ENCODE measurements around the gene CNDP1.

DNA sequence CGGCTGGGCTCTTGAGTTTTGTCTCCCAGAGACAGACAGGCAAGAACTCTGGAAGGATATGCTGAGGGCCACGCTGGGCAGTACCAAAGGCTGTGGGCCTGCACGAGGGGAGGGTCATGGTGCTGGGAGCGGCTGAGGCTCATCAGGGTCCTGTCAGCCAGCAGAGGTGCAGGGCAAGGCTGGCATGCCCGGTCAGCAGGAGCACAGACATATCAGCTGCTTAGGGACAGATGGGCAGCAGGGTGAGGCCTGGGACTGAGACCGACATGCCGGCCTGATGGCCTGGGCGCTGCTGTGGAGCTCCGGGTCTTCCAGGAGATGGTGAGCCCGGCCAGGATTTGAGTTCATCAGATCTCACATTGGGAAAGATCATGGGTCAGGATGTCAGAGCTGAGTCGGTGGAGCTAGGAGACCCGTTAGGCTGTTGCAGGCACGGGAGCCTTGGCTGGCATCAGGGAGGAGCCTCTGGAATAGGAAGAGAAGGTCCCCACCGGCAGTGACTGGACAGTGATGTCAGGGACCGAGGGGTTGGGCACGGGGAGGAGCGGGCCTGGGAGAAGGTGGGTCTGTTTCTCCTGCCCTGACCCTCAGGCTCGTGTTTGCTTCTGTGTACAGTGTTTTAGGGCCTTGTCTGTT, 19.3 kb upstream of the CNDP1 start:
- TF ChIP-seq, protein P1, sequence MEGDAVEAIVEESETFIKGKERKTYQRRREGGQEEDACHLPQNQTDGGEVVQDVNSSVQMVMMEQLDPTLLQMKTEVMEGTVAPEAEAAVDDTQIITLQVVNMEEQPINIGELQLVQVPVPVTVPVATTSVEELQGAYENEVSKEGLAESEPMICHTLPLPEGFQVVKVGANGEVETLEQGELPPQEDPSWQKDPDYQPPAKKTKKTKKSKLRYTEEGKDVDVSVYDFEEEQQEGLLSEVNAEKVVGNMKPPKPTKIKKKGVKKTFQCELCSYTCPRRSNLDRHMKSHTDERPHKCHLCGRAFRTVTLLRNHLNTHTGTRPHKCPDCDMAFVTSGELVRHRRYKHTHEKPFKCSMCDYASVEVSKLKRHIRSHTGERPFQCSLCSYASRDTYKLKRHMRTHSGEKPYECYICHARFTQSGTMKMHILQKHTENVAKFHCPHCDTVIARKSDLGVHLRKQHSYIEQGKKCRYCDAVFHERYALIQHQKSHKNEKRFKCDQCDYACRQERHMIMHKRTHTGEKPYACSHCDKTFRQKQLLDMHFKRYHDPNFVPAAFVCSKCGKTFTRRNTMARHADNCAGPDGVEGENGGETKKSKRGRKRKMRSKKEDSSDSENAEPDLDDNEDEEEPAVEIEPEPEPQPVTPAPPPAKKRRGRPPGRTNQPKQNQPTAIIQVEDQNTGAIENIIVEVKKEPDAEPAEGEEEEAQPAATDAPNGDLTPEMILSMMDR (conservative IDR thresholded peaks at IDR 0.05) = no peak
- no peak for TF ChIP-seq ZFX (IDR thresholded peaks at IDR 0.05)
